ENCODE data around the gene HPSE. TPM values are rescaled to one million over a fixed set of nuclear protein-coding genes. Genes with fewer than 3 reads are reported as not detected.

Gene HPSE
- total RNA-seq, 1 donor from 2014 or later: 41.0 TPM

GRCh38 chr4:83247415-83248357, 87.0 kb downstream of the HPSE start:
- no peak for TF ChIP-seq CTCF (IDR thresholded peaks at IDR 0.05; ENCODE audit: unreplicated experiment)
- no peak overlapping the region for H3K4me3 Mint-ChIP-seq (ENCODE audit: unreplicated experiment)
- H3K4me1 Mint-ChIP-seq (ENCODE audit: unreplicated experiment): peaks cover 3% of the 10 kb centered on the region
- no peak overlapping the region for H3K27ac Mint-ChIP-seq (ENCODE audit: unreplicated experiment)
- H3K27me3 Mint-ChIP-seq (ENCODE audit: unreplicated experiment): peaks cover 5% of the 10 kb centered on the region
- H3K36me3 Mint-ChIP-seq (ENCODE audit: low read depth, unreplicated experiment): no peaks in the 10 kb centered on the region
- no peak for DNase-seq (ENCODE audit: low spot score)
- H3K9me3 Mint-ChIP-seq (ENCODE audit: unreplicated experiment): no peaks in the 10 kb centered on the region

Other genes starting within 250 kb of the HPSE start
- not detected for gene PLAC8, start 220.1 kb downstream of the HPSE start, total RNA-seq (ENCODE audit: unreplicated experiment)
- 14.1 TPM for gene COQ2, start 50.0 kb downstream of the HPSE start, total RNA-seq (ENCODE audit: unreplicated experiment)
- 14.7 TPM for gene HELQ, start 121.0 kb upstream of the HPSE start, total RNA-seq (ENCODE audit: unreplicated experiment)
- 36.4 TPM for gene MRPS18C, start 121.2 kb upstream of the HPSE start, total RNA-seq (ENCODE audit: unreplicated experiment)
- gene ABRAXAS1, start 150.3 kb upstream of the HPSE start, total RNA-seq (ENCODE audit: unreplicated experiment): 37.5 TPM
- 16.0 TPM for gene GPAT3, start 201.3 kb upstream of the HPSE start, total RNA-seq (ENCODE audit: unreplicated experiment)